Heart right ventricle (tissue), 16 donors: ENCODE data around the gene CTTNBP2. TPM values are rescaled to one million over a fixed set of nuclear protein-coding genes. Genes with fewer than 3 reads are reported as not detected.

Experiments used
- ATAC-seq, 8 donors: fragments of 200-7000 bp; cut with Tn5 transposase; one replicate each; pipeline ENCODE4 v1.9.1; 2020; ENCODE audit warnings: mild to moderate bottlenecking in 8 of 8, moderate library complexity in 8 of 8, moderate number of reproducible peaks in 1 of 8
- DNase-seq, 2 donors: peaks; one replicate each; pipeline ENCODE4 v3.0.0-alpha.2; 2020
- H3K27ac ChIP-seq, 10 donors: fragments of 200-600 bp; sonication (generic) in 2 of 10; one replicate each; pipeline versions ENCODE4 v1.5.0 to v1.8.0; 2020 to 2022; ENCODE audit warnings: mild to moderate bottlenecking in 3 of 10
- H3K27me3 ChIP-seq, 7 donors: fragments of 200-600 bp; one replicate each; pipeline ENCODE4 v1.8.0; 2021 to 2022; ENCODE audit warnings: mild to moderate bottlenecking in 2 of 7
- H3K36me3 ChIP-seq, 9 donors: fragments of 200-600 bp; sonication (generic) in 1 of 9; one replicate each; pipeline versions ENCODE4 v1.5.0 to v1.8.0; 2020 to 2022; ENCODE audit warnings: mild to moderate bottlenecking in 2 of 9
- H3K4me1 ChIP-seq, 9 donors: fragments of 200-600 bp; sonication (generic) in 1 of 9; one replicate each; pipeline versions ENCODE4 v1.5.0 to v1.8.0; 2020 to 2022; ENCODE audit warnings: mild to moderate bottlenecking in 4 of 9
- H3K4me3 ChIP-seq, 10 donors: fragments of 200-600 bp; sonication (generic) in 2 of 10; one replicate each; pipeline versions ENCODE4 v1.5.0 to v1.8.0; 2020 to 2022; ENCODE audit warnings: mild to moderate bottlenecking in 7 of 10, moderate library complexity in 2 of 10
- H3K9me3 ChIP-seq, 11 donors: fragments of 200-600 bp in 10 of 11; sonication (generic) in 2 of 11; one replicate each; pipeline versions ENCODE4 v1.5.0 to v1.8.0; 2013 to 2022; ENCODE audit warnings: mild to moderate bottlenecking in 2 of 11, control low read depth in 1 of 11, moderate library complexity in 1 of 11
- WGBS, 2 donors: extraction: QIAGEN DNeasy Blood & Tissue Kit; methylation state at CpG; one replicate each; pipeline ENCODE4 v1.1.7; 2013; ENCODE audit warnings: inconsistent platforms in 1 of 2; 5-methylcytosine and 5-hydroxymethylcytosine counted together
- intact Hi-C, 10 donors: fragments of 100-400 bp; cut with DNase I; formaldehyde crosslinking; loops; one replicate each; pipeline versions ENCODE4 v1.11.1 to v1.14.2; 2022
- polyA plus RNA-seq, 2 donors: library from polyadenylated mRNA; stranded (reverse); fragments of 200-250 nt; gene quantifications; one replicate each; pipeline ENCODE4 v1.2.3, GENCODE V29; 2013
- total RNA-seq, 10 donors: library from RNA; stranded (reverse); fragmentation: NEBNext Ultra II Directional in 3 of 10; extraction: Animal tissue kit (Norgen Biotek cat#: 25700) in 3 of 10; gene quantifications; one replicate each; pipeline versions ENCODE4 v1.2.1 to v1.2.4, GENCODE V29; 2021 to 2023
- TF ChIP-seq, protein P1 (sequence below), 9 donors: fragments of 200-600 bp; sonication (generic) in 2 of 9; IDR thresholded peaks; one replicate each; pipeline versions ENCODE4 v1.5.0 to v1.8.0; 2021 to 2022; ENCODE audit warnings: antibody characterized with exemption in 9 of 9, mild to moderate bottlenecking in 5 of 9, moderate library complexity in 1 of 9
- donor health status: Arrhythmogenic right ventricular cardiomyopathy.
- donor health status: ischemic (EF 13 %, LVEDD 7.1; RV severe dilation, severe dysfunction).
- donor health status: healthy with polysubstance abuse.
- donor health status: DM: no; HTN: yes; CAD: no.
- donor health status: DM: no; HTN: no; CAD: no.
- donor health status: ischemic (EF 25% LVEDD 6.9; RV normal size, moderate dysfunction).
- donor health status: ischemic (EF 25% LVEDD 5.7; RV mildly dilated, moderate dysfunction).
- donor health status: healthy.
- donor health status: DM: yes; HTN: yes; CAD: no.
- donor health status: Ischemic cardiomyopathy.
- donor health status: ischemic (EF 35%, LVEDD 5.7; RV mildly dilated, moderate dysfunction).
- donor health status: nonischemic (EF 11% LVEDD 7.7; RV severe dilation, severe dysfunction).
- donor health status: DM: yes; HTN: yes; CAD: no.
- donor health status: PGD.
- donor health status: ischemic (EF 29% LVEDD 5.4; RV normal size, mild dysfunction).
- donor health status: nonischemic (EF 23%, LVEDD 6.1; RV moderate dilation, normal function).

The CTTNBP2 gene
- total and polyA plus RNA-seq, 12 donors: 0.41 to 2.0 (median 0.97) TPM

DNA sequence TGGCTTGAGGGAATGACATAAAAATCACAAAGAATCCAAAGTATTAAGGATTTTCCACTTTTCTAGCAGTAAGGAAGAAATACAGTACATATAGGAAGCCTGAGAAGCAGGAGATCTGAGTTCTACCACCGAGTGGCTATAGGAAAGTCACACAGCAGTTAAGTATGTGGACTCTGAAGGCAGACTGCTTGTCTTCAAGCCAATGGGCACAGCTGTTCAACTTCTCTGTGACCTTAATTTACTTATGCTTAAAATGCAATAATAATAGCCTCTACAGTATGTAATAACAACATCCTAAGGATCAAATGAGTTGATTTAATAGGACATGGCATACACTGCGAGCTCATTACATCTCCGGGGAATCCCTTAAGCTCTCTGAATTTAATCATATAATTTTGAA, 68.0 kb downstream of the CTTNBP2 start:
- H3K4me1 ChIP-seq: peaks cover 0 to 31% (median 19%) of the 10 kb centered on the region in 9 donors
- ATAC-seq (no peak), DNase-seq (no peak)
- no peaks in the 10 kb centered on the region for H3K27me3 ChIP-seq
- intact Hi-C loops: no loop called here
- TF ChIP-seq, protein P1, sequence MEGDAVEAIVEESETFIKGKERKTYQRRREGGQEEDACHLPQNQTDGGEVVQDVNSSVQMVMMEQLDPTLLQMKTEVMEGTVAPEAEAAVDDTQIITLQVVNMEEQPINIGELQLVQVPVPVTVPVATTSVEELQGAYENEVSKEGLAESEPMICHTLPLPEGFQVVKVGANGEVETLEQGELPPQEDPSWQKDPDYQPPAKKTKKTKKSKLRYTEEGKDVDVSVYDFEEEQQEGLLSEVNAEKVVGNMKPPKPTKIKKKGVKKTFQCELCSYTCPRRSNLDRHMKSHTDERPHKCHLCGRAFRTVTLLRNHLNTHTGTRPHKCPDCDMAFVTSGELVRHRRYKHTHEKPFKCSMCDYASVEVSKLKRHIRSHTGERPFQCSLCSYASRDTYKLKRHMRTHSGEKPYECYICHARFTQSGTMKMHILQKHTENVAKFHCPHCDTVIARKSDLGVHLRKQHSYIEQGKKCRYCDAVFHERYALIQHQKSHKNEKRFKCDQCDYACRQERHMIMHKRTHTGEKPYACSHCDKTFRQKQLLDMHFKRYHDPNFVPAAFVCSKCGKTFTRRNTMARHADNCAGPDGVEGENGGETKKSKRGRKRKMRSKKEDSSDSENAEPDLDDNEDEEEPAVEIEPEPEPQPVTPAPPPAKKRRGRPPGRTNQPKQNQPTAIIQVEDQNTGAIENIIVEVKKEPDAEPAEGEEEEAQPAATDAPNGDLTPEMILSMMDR (IDR thresholded peaks at IDR 0.05): no peak
- WGBS, 2 donors: 84 to 86% methylated on average over 3 of the region's 3 CpGs
- H3K9me3 ChIP-seq: no peaks in the 10 kb centered on the region
- H3K36me3 ChIP-seq: no peaks in the 10 kb centered on the region
- no peak overlapping the region for H3K27ac ChIP-seq
- no peak overlapping the region for H3K4me3 ChIP-seq

DNA sequence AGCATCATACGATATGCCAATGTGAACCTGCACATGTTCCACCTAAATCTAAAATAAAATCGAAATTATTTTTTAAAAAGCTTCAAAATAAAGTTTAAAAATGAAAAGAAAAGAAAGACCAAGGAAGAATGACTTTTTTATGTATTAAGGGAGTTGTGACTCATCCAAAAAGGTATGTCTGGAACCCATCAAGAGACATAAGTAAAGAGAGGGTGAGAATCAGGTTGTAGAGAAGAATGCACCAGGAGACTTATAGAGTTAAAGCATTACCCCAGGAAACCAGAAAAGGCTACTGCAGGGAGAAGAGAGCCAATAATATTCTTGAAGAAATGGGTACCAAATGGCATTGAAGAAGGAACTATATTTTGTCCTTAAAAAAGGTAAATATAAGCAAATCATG, 69.8 kb downstream of the CTTNBP2 start:
- intact Hi-C loops: no loop called here
- Histone ChIP-seq H3K9me3 (no peaks in the 10 kb centered on the region), H3K4me3 (no peak overlapping the region), H3K27ac (no peak overlapping the region), H3K36me3 (no peaks in the 10 kb centered on the region), H3K27me3 (no peaks in the 10 kb centered on the region), H3K4me1 (peaks cover 0 to 13% (median 7%) of the 10 kb centered on the region in 9 donors)
- DNase-seq (no peak), ATAC-seq (no peak)
- TF ChIP-seq, protein P1 (IDR thresholded peaks at IDR 0.05): no peak
- WGBS, 2 donors: 90 to 96% methylated on average over 2 of the region's 2 CpGs

DNA sequence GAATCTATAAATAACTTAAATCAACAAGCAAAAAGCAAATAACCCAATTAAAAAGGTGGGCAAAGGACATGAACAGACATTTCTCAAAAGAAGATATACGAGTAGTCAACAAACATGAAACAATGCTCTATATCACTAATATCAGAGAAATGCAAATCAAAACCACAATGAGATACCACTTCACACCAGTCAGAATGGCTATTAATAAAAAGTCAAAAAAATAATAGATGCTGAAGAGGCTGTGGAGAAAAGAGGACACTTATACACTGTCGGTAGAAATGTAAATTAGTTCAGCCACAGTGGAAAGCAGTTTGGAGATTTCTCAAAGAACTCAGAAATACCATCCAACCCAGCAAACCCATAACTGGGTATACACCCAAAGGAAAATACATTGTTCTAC, 70.6 kb downstream of the CTTNBP2 start:
- DNase-seq: no peak
- 94 to 95% methylated on average over 2 of the region's 2 CpGs for WGBS, 2 donors
- Histone ChIP-seq H3K4me1 (peaks cover 0 to 5% (median 2%) of the 10 kb centered on the region in 9 donors), H3K4me3 (no peak overlapping the region), H3K36me3 (no peaks in the 10 kb centered on the region), H3K27me3 (no peaks in the 10 kb centered on the region), H3K27ac (no peak overlapping the region), H3K9me3 (no peaks in the 10 kb centered on the region)
- TF ChIP-seq, protein P1 (IDR thresholded peaks at IDR 0.05): no peak
- intact Hi-C loops: no loop called here
- ATAC-seq: no peak

DNA sequence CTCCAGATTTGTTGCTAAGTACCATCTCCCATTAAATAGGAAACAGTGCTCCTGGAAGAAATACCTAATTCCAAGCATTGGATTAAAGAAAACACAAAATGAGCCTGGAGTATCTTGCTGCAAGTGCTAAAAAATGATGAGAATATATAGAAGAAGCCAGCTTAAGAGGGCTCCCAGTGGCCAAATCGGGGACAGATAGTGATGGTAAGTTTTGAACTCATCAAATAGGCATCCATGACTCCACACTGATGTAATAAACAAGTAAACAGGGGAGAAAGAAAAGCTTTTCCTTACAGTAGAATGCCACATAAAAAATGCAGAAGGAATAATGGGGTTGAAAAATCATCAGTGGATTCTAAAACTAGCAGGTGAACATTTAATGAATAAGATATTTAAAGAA, 72.4 kb downstream of the CTTNBP2 start:
- Histone ChIP-seq H3K36me3 (no peaks in the 10 kb centered on the region), H3K4me3 (no peak overlapping the region), H3K27me3 (no peaks in the 10 kb centered on the region), H3K9me3 (no peaks in the 10 kb centered on the region), H3K4me1 (no peaks in the 10 kb centered on the region), H3K27ac (no peak overlapping the region)
- no peak for DNase-seq
- 63 to 71% methylated on average over 1 of the region's 1 CpG for WGBS, 2 donors
- no peak for ATAC-seq
- intact Hi-C loops: no loop called here
- TF ChIP-seq, protein P1 (IDR thresholded peaks at IDR 0.05): no peak
